Medulla oblongata (tissue), 1 donor: ENCODE measurements around the gene SLC25A6.
"Not testable (repeated sequence)": the region's sequence is repeated elsewhere in the genome, so short reads cannot be mapped to it uniquely, and the experiment has no call there.

Source experiments
- DNase-seq: peaks from one replicate; pipeline ENCODE4 v3.0.0-alpha.2; 2015; ENCODE audit errors: extremely low spot score

SLC25A6 gene

GRCh38 chrX:1354036-1355019 lies 37.6 kb downstream of the SLC25A6 start:
- no peak for DNase-seq

DNA sequence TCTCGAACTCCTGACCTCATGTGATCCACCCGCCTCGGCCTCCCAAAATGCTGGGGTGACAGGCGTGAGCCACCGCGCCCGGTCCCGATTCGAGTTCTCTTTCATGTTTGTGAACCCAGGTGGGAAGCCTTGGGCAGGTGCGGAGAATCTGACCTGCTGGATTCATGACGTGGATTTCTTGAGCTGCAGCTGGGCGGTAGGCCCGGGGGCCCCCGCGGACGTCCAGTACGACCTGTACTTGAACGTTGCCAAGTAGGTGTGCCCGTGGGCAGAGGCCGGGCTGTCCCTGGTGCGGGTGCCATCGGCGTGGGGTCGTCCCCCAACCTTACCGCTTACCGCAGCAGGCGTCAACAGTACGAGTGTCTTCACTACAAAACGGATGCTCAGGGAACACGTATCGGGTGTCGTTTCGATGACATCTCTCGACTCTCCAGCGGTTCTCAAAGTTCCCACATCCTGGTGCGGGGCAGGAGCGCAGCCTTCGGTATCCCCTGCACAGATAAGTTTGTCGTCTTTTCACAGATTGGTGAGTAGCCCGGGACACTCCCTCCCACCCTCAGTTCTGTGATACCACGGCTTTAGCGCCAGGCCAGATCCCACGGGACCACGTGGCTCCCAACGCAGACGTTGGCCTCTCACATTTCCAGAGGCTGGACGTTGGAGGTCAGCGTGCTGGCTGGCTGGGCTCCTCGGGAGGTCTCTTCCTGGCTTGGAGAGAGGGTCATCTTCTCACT lies 39.8 kb downstream of the SLC25A6 start:
- DNase-seq: no peak

GRCh38 chrX:1349606-1350005 lies 42.3 kb downstream of the SLC25A6 start:
- DNase-seq: not testable (repeated sequence)

DNA sequence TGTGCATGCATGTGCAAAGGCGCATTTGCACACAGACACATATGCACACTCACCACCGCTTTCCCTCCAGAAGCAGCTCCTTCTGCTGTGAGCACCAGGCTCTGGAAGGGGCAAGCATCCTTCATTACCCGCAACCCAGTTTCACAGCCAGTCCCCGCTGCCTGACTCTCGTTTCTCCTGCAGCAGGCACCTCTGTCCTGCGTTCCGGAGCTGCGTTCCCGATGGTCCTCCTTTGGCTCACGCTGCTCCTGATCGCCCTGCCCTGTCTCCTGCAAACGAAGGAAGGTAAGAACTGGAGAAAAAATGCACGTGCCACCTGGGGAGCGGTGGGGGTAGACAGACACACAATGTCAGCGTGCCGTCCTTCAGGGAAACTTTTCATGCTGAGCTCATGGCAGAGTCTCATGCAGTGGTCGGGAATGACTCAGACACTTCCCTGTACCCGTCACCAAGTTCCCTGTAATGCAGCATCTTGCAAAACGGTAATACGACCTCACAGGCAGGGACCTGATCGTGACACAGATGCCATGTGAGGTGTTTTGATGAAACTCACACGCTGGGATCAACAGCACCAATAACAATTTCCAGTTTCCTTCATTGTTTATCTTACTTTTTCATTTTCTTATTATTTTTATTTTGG lies 50.2 kb downstream of the SLC25A6 start:
- no peak for DNase-seq

- no peak for DNase-seq
These were observed 54.7 kb downstream of the SLC25A6 start for GRCh38 chrX:1336948-1337779.

GRCh38 chrX:1336331-1336943 lies 55.5 kb downstream of the SLC25A6 start, which contains the start of gene IL3RA:
Gene IL3RA (plus strand): TSS chrX:1336785. CDS start chrX:1341766, 4,981 bp downstream.
- DNase-seq: peak; percentile 74
